Activated effector memory CD4-positive, alpha-beta T cell treated with anti-CD3 and anti-CD28 coated beads, Interleukin-2, amount 50 U/mL, for 16 hours (primary cell): ENCODE results near the gene PCSK6.
"Not testable (repeated sequence)": the region's sequence is repeated elsewhere in the genome, so short reads cannot be mapped to it uniquely, and the experiment has no call there.

Experiments
- DNase-seq: peaks from one replicate; pipeline ENCODE4 v3.0.0-alpha.2; 2020

The PCSK6 gene

DNA sequence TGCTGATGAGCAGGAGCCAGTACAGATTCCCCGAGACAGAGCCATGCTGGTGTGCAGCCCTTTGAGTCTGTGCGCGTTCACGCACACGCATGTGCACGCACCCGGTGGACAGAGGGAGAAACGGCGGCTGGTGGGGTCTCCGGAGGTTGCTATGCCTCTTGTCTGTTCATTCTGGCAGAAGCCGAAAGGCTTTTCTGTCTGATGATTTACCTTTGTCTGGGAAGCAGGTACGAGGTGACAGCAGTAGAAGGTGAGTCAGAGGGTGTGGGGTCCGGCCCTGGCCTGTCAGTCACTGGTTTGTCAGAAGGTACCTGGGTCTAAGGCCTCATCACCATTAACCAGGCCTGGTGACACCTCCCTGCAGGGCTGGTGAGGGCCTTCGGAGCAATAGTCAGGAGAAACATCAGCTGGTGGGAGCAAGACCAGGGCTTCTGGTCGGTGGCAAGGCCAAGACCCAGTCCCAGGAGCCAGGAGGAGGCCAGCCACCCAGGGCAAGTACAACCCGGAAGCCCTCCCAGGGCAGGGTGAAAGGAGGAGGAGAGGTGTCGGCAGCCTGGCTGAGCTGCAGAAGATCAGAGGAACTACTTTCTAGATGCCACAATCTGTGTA is 7.5 kb downstream of the PCSK6 start:
- DNase-seq = peak; percentile 53

DNA sequence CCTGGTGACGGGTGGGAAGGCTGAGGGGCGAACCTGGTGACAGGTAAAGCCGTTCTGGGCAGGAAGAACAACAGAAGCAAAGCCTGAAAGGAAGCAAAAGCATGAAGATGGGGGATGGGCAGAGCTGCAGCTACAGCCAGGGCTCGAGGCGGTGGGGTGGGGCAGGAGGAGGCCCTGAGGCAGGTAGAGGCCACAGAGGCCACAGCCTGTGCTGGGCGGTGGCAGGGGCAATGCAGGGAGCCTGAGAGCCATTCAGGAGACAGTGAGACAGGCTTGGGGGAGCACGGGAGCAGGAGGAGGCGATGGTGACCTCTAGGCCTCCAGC is 8.2 kb downstream of the PCSK6 start:
- peak; percentile 37 for DNase-seq

DNA sequence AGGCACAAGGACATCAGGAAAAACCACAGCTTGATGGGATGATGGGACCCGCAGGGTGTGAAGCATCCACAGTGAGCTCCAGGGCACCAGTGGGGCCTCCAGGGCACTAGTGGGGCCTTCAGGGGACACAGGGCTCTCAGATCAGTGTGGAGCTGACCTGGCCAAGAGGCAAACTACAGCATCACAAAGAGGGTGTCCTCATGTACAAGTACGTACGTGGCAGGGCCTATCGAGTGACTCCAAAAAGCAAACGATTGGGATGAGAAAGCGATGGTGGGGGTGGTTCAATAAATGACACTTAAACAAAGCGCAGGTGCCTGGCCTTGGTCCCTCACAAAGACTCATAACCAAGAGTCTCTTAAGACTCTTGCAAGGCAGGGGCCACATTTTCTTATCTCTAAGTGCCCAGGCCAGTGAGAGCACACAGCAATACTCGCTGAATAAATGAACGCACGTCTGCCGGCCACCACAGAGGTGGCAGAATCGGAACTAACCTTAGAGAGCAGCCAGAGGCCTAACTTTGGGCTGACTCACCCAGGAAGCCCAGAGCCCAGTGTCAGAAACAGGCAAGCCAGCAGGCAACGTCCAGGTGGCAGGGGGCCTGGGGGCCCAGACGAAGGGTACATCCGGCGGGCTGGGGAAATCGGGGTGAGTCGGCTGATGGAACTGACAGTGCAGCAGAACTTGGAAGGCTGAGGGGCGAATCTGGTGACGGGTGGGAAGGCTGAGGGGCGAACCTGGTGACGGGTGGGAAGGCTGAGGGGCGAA is 8.7 kb downstream of the PCSK6 start:
- DNase-seq = peak; percentile 51

DNA sequence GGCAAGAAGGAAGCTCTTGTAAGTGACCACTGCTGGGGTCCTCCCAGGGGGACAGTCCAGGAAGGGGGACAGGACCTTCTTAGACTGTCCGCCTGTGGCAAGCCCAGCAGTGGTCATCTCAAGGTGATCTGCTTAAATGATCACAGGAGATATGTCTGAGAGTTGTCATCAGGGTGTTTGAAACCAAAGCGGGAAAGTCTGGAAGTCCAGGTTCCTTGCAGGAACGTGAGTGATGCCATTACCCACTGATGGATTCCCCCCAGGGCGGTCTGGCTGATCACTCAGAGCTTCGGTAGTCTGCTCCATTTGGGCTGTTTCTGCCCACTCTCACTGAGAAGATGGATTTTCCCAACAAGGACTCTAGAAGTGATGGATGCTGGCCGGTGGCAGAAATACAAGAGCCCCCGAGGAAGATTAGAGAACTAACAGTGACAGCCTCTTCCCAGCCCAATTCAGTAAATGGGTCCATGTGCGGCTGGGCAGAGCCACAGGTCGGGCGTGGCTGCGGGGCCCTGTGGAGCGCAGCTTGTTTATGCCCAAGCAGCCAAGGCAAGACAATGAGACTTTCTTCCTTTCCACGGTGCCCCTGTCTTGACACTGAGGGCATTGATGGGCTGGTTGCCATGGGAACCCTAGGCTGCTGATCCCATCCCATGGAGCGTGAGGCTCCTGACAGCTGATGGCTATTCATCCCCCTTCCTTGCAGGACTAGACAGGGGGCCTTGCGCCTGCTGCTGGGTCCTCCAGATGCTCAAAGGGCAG is 9.5 kb downstream of the PCSK6 start:
- peak; percentile 36 for DNase-seq

DNA sequence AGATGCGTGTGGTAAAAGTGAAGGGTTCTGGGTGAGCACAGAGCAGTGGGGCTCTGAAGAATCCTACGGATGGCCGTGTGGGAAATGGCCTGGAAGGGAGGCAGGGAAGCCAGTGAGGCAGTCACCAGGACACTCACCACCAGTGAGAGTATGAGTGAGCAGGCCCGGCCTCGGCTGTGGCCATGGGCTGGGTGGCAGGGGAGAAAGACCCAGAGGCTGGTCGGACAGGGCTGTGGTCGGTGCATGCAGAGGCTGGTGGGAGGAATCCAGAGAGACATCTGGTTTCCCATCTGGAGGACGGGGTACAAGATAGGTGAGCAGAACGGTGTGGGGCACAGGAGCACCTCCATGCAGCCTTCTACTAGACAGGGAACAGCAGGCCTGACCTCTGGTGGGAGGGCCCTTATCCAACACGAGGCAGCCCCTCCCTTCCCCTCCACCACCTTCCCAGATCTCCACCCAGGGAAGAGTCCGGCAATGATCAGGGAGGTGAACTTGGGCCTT is 10.1 kb downstream of the PCSK6 start:
- DNase-seq = peak; percentile 44

DNA sequence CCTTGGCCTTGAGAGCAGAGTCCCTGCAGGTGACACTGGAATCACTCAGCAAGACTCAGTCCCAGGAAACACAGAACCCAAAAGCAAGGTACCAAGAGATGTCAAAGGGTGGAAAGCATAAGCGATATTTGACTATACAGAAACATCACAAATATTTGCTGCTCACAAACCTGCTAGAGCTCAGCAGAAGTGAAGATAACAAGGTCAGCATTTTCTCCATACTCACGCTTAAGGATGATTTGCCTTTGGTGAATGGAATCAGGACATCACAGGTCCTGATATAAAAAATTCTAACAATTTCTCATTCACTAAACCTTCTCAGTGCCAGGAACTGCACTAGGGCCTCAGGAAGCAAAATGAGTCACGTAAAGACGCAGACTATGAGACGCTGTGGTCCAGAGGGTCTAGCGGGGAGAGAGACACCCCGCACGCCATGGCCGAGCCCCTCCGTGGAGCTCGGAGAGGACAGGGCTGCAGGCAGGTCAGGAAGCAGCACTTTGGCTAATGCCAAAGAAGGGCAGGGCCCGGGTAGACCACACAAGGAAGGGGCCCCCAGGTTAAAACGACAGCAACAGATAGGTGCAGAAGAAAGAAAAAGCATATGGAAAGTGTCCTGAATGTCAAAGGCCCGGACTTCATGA is 10.7 kb downstream of the PCSK6 start:
- peak; percentile 25 for DNase-seq

DNA sequence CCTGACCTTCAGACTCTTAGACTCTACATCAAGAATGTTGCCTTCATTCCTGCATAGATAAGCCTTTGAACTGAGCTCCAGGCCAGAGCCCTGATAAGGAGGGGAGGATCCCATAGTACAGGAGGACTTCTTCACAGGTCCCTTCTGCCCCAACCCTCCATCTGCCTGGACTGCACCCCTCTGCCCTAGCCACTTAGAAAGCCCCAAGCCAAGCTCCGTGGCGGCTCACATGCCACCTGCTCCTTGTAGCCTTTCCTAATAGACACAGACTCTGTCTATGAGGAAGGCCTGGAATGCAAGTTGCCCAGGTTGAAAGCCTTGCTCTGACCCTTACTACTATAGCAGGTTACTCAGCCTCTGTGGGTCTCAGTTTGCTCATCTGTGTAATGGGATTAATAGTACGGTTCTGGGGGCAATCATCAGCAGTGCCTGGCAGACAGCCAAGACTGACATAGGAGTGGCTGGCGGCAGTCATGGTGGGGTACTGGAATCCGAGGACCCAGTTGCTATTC is 11.6 kb downstream of the PCSK6 start:
- peak; percentile 42 for DNase-seq

DNA sequence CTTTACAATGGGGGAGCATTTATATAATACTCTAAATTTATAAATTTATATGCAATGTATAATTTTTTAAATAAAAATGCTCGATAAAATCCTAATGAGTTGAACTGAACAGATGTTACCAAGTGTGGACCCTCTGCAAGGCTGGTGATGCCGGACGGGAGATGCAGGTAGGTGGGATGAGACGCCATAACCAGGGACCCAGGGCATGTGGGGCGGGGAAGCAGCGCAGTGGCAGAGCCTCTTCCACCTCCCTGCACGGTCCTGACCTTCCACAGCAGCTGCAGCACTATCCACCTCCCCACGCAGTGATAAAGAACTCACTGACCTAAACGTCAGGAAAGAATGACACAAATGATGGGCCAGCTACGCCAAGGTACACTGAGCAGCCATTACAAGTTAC is 12.8 kb downstream of the PCSK6 start:
- peak; percentile 33 for DNase-seq

DNA sequence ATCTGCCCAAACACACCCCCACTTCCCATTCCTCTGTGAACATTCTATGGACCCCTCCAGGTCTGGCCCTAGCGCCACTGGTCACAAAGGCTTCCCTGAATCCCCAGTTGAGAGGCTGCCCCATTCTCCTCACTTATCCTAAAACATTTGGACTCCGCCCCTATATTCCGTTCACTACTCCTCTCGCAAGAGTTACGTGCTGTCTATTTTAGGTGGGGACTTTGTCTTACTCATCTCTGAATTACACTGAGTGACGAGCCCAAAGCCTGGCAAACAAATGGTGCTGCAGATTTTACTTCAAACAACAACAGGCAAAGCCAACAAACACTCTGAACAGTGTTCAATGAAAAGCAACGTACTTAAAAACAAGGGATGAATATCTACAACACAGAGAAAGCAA is 14.5 kb downstream of the PCSK6 start:
- DNase-seq = no peak

DNA sequence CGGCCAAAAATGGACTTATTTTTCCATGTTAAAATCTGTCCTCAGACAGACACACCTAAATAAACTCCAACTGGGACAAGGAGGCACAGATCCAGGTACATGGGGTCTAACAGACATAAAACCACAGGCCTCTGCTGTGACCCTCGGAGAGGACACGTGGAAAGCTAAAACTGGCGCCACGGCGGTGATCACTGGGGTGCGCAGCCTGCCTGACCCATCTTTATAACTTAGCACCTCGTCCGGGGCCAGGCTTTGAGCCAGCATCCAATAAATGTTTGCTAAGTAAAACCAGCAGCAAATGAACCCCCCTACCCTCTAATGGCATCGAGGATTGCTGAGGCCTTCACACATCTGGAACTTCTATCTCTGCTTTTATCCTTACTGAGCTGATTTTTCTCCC is 15.3 kb downstream of the PCSK6 start:
- no peak for DNase-seq

DNA sequence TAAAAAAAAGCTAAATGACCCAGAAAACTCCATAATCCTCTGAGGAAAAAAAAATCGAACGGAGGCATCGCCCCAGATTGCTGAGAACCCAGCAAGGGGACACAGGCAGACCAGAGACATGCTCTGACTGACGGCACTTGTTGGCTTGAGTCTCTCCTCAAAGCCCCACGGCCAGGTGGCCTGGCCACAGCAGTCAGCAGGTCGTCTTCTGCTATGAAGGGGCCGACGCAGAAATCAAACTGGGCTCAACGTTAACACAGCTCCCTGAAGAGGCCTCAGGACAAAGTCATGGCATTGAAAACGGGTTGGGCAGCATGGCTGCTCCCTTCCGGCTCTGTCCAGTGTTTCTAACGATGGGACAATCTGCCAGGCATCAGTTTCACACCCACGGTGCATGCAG is 17.5 kb downstream of the PCSK6 start:
- DNase-seq = no peak

DNA sequence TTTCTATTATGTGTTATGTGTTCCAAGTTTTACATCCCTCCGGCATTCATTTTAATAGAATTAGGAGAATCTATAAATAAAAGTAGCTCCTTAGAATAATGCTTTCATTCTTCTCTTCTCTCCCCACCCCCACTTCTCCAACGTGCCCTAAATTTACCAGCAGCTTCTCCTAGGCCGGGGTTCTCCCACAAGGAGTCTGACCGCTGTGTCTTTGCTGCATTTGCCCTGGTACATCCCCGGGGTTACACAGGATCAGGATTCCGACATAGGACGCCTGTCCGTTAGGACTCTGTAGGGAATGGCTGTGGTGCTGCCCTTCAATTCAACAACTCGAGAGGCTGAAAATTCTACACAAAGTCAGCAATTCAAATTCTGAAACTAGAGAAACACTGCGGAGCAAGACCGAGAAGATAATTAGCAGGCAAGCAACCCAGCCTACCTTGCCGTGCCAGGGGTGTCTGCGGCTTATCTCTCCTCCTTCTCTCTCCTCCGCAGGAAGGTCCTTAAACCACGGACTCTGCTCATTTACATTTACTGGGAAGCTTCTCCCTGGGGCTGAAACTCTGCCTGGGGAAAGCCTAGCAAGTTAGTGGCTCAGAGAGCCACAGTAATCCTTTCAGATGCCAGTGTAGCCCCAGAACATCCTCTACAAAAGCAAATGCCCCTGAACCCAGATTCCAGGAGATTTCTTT is 18.8 kb downstream of the PCSK6 start:
- peak; percentile 8 for DNase-seq

DNA sequence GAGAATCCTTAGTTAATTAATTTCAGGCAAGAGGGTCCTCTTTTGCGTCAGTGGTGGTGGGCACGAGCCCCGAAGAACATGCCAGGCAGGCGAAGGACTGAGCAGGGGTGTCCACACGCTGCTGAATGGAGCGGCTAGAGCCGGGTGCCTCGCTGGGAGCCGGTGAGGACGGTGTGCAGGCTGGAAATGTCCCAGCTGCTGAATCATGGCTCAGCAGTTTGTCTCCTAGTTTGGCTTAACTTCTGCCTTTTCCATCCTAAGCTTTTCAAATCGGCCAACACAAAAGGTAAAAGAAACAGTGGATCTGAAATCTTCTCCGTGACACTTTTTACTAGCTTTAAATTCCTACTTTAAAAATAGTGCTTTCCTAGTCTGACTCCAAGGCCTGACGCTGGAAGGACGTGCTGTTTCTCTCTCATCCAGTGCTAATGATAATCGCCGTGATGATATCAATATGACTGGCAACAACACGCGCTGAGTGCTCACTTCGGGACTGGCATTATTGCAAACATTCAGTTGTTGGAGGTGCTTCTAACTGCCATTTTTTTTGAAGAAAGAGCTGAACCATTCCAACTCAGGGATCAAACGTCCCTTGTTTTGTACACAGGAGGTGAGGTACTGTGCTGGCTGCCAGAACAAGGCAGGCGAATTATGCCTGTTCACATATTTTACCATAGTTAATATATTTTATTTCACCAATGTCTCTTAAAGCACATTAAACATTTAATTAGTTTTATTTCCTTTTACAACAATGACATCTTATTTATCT is 19.8 kb downstream of the PCSK6 start:
- DNase-seq = peak; percentile 41

DNA sequence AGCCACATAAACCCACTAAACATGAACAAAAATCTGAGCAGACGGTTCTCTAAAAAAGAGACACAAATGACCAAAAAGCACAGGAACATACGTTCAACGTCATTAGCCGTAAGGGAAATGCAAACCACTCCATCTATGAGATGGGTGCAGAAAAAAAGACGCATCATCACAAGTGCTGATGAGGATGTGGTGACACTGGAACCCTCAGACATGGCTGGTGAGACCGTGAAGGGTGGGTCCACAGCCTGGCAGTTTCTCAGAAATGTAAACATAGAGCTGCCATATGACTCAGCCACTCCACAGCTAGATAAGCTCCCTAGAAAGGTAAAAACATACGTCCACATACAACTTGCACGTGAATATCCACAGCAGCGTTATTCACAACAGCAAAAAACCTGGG is 23.3 kb downstream of the PCSK6 start:
- DNase-seq = no peak

DNA sequence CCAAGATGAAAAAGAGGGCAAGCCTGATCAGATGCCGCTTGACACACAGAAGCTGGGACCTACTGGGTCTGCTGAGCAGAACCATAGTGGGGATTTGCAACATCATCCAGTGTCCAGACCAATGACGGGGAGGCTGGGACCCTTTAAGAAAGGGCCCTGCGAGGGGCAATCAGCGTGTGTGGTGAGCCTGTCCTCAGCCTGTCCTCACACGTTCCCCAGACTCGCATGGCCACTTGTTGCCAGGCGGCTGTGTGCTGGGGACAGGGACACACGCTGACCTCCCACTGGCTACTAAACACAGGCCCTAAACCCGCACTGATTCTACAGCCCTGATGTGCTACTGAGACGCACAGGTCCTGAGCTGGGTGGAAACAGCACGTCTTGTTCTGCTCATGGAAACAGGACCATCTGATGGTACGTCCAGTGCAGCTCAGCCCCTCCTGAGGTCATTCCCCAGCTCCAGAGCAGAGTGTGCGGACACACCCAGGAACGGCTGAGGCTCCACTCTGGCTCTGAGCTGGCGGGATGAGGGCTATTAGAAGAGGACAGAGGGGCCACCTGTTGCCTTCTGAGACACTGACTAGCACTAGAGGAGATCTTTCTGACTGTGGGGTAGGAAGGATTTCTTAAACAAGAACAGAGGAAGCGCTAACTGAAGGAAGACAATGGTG is 24.4 kb downstream of the PCSK6 start:
- DNase-seq = no peak

DNA sequence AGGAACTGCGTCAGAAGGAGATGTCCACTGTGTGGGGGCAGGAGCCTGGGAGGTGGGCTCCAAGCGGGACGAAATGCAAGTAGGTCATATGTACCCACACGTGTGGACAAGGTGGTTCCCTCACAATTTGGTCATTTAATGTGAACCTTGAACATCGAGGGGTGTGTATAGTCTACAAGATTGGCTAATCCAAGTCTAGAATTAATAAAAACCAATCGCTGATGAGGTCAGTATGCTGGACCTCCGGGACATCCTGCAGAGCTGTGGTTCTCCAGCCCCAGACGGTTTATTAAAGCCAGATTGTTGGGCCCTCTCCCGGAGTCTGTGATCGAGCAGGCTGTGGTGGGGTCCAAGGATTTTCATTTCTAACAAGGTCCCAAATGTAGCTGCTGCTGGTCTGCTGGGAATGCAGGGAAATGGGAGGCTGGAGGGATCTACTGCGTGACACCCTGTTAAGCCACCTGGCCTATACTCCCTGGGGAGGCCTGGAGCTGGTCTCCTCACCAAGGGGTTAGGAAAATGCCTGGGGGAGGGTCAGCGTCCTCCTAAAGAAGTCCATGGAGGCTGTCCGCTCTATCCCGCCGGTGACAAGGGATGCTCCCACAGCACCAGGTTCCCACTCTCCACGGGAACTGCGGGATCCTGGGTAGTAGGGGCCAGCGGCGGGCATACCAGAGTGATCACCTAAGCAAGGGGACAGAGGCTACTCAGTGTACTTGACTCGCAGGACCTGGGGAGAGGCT is 25.1 kb downstream of the PCSK6 start:
- no peak for DNase-seq

DNA sequence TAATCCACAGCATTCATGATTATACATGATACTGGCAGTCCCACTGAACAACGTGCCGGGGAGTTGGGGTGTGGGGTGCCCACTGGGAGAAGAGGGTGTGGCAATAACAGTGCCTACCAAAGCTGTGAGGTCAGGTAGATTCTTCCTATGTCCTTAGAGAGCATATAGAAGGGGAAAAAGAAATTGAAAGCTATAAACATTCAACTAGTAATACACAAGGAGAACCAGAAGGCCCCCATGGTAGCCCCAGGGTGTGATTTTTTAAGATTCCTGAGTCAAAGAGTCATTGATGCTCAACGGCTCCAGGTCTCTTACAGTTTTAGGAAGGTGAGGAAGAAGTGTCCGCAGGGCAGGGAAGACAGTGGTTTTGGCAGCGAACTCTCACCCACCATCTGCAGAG is 25.8 kb downstream of the PCSK6 start:
- DNase-seq = not testable (repeated sequence)

DNA sequence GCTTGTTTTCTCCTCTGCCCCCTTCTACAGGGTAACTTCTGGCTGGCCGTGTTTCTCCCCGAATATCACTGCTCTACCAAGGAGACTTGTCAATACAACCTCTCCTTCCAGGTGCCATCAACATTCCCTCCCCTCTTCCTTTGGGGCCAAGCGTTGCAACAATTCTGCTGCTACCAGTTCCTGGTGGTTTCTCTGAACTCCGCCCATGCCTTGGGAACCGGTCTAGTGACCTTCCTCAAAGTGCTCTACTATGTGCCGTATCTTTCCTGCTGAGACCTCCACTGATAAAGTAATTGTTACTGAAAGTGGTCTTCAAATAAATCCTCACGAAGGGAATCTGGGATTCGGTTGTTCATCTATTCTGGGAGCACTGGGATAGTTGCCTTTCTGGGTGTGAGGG is 26.2 kb downstream of the PCSK6 start:
- no peak for DNase-seq

DNA sequence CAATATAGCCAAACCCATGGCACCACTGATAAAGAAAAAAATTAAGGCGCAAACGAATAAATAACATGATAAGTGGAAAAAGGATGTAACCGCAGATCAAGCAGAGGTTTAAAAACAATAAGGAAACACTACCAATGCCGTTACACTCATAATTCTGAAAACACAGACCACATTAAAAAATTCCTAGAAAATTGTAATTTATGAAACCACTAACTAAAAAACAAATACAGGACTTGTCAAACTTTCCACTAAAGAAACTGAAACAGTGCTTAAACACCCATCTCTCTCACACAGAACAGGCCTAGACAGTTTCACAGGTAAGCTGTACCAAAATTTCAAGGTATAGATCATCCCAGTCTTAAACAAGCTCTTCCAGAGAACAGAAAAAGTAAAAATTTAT is 28.4 kb downstream of the PCSK6 start:
- DNase-seq = no peak

DNA sequence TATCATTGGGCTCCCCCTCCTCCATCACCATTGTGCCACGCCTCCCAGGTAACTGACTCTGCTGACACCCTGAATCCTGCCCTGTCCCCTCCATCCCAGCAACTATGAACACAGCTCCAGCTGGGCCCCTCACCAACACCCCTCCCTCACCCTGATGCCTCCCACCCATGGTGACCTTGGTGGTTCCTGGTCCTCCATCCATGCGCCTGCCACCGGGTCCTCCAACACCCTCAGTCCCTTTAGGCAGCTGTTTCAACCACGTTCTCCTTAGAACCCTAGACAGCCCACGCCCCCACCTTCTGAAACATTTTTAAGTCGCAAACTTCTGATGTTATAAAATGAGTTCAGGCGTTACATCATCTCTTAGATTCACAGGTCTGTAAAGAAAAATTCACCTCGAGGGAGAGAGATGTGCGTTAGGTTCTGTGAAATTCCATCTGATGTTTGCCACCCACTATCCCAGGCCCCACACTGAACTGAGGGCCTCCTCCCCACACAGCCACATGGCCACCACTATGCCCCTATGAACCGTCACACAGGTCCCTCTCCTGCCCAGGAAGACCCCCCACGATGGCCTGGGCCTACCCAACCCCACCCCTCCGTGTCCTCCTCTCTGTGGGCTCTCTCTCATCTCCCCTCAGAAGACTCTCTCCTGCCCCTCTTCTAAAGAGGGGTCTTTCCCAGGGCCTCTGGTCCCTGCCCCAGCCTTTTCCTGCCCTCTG is 29.8 kb downstream of the PCSK6 start:
- peak; percentile 50 for DNase-seq
